Central memory CD8-positive, alpha-beta T cell (primary cell): ENCODE data around the gene SPSB4.

Experiments
- ATAC-seq: fragments of 150-1000 bp; cut with Tn5 transposase; replicated peaks from 2 replicates; pipeline ENCODE4 v1.10.0; 2022; ENCODE audit warnings: mild to moderate bottlenecking, moderate FRiP score, moderate number of reproducible peaks; ENCODE audit not compliant: poor library complexity, severe bottlenecking; ENCODE audit errors: extremely low read depth
- DNase-seq, 2 donors: peaks; one replicate each; pipeline ENCODE4 v3.0.0; 2021; ENCODE audit warnings: low spot score in 2 of 2
- H3K27ac Mint-ChIP-seq: one replicate; pipeline ENCODE4 v1.8.0; 2022; ENCODE audit warnings: low read depth, mild to moderate bottlenecking, moderate library complexity, mixed read lengths
- H3K27me3 Mint-ChIP-seq: one replicate; pipeline ENCODE4 v1.8.0; 2022; ENCODE audit warnings: mixed read lengths
- H3K36me3 Mint-ChIP-seq: one replicate; pipeline ENCODE4 v1.8.0; 2022; ENCODE audit warnings: mild to moderate bottlenecking, moderate library complexity, mixed read lengths; ENCODE audit not compliant: insufficient read depth
- H3K4me1 Mint-ChIP-seq: one replicate; pipeline ENCODE4 v1.8.0; 2022; ENCODE audit warnings: mixed read lengths
- H3K4me3 Mint-ChIP-seq: one replicate; pipeline ENCODE4 v1.8.0; 2022; ENCODE audit warnings: mild to moderate bottlenecking, moderate library complexity, mixed read lengths
- H3K9me3 Mint-ChIP-seq: one replicate; pipeline ENCODE4 v1.8.0; 2022; ENCODE audit warnings: mixed read lengths

The SPSB4 gene

GRCh38 chr3:141123677-141124410 is 72.7 kb downstream of the SPSB4 start:
- H3K36me3 Mint-ChIP-seq, result no peaks in the 10 kb centered on the region
- H3K4me3 Mint-ChIP-seq, result no peak overlapping the region

GRCh38 chr3:141124715-141125114 is 73.6 kb downstream of the SPSB4 start:
- no peak overlapping the region for H3K27ac Mint-ChIP-seq
- no peaks in the 10 kb centered on the region for H3K4me1 Mint-ChIP-seq
- H3K4me3 Mint-ChIP-seq, result no peak overlapping the region
- ATAC-seq (no peak), DNase-seq (no peak)
- H3K36me3 Mint-ChIP-seq, result no peaks in the 10 kb centered on the region
- H3K27me3 Mint-ChIP-seq, result peaks cover 70% of the 10 kb centered on the region
- H3K9me3 Mint-ChIP-seq, result no peaks in the 10 kb centered on the region

More at GRCh38 chr3:141123677-141124410, 72.7 kb downstream of the SPSB4 start:
- Mint-ChIP-seq H3K9me3 (no peaks in the 10 kb centered on the region), H3K4me1 (no peaks in the 10 kb centered on the region), H3K27ac (no peak overlapping the region), H3K27me3 (peaks cover 72% of the 10 kb centered on the region)
- ATAC-seq (no peak), DNase-seq (no peak)

- H3K4me1 Mint-ChIP-seq, result no peaks in the 10 kb centered on the region
- no peak for DNase-seq
- peaks cover 63% of the 10 kb centered on the region for H3K27me3 Mint-ChIP-seq
- no peaks in the 10 kb centered on the region for H3K9me3 Mint-ChIP-seq
- no peaks in the 10 kb centered on the region for H3K36me3 Mint-ChIP-seq
- H3K27ac Mint-ChIP-seq, result no peak overlapping the region
- ATAC-seq, result no peak
- no peak overlapping the region for H3K4me3 Mint-ChIP-seq
Measured at GRCh38 chr3:141125351-141125750, 74.2 kb downstream of the SPSB4 start.

GRCh38 chr3:141126661-141127343 is 75.7 kb downstream of the SPSB4 start:
- Mint-ChIP-seq H3K36me3 (no peaks in the 10 kb centered on the region), H3K27me3 (peaks cover 54% of the 10 kb centered on the region), H3K4me1 (no peaks in the 10 kb centered on the region), H3K27ac (no peak overlapping the region), H3K4me3 (no peak overlapping the region), H3K9me3 (no peaks in the 10 kb centered on the region)
- no peak for ATAC-seq
- DNase-seq, result no peak

GRCh38 chr3:141127344-141128125 is 76.4 kb downstream of the SPSB4 start:
- H3K27me3 Mint-ChIP-seq, result peaks cover 49% of the 10 kb centered on the region
- no peak overlapping the region for H3K27ac Mint-ChIP-seq
- no peak for ATAC-seq
- no peaks in the 10 kb centered on the region for H3K4me1 Mint-ChIP-seq
- H3K36me3 Mint-ChIP-seq, result no peaks in the 10 kb centered on the region
- no peak for DNase-seq
- no peak overlapping the region for H3K4me3 Mint-ChIP-seq
- H3K9me3 Mint-ChIP-seq, result no peaks in the 10 kb centered on the region

- Mint-ChIP-seq H3K27ac (no peak overlapping the region), H3K4me3 (no peak overlapping the region), H3K27me3 (peaks cover 42% of the 10 kb centered on the region), H3K4me1 (no peaks in the 10 kb centered on the region), H3K36me3 (no peaks in the 10 kb centered on the region), H3K9me3 (no peaks in the 10 kb centered on the region)
- DNase-seq, result no peak
- ATAC-seq, result no peak
Measured at GRCh38 chr3:141128126-141128777, 77.1 kb downstream of the SPSB4 start.

GRCh38 chr3:141129049-141129448 is 77.9 kb downstream of the SPSB4 start:
- Mint-ChIP-seq H3K4me1 (no peaks in the 10 kb centered on the region), H3K9me3 (no peaks in the 10 kb centered on the region), H3K27me3 (peaks cover 34% of the 10 kb centered on the region)

GRCh38 chr3:141129541-141130011 is 78.4 kb downstream of the SPSB4 start:
- Mint-ChIP-seq H3K4me1 (no peaks in the 10 kb centered on the region), H3K9me3 (no peaks in the 10 kb centered on the region), H3K36me3 (no peaks in the 10 kb centered on the region), H3K4me3 (no peak overlapping the region), H3K27me3 (peaks cover 29% of the 10 kb centered on the region), H3K27ac (no peak overlapping the region)
- ATAC-seq (no peak), DNase-seq (no peak)

More at GRCh38 chr3:141129049-141129448, 77.9 kb downstream of the SPSB4 start:
- no peaks in the 10 kb centered on the region for H3K36me3 Mint-ChIP-seq
- H3K27ac Mint-ChIP-seq, result no peak overlapping the region
- ATAC-seq, result no peak
- no peak for DNase-seq
- no peak overlapping the region for H3K4me3 Mint-ChIP-seq

GRCh38 chr3:141143517-141143916 is 92.4 kb downstream of the SPSB4 start:
- Mint-ChIP-seq H3K4me3 (no peak overlapping the region), H3K27ac (no peak overlapping the region), H3K9me3 (peaks cover 17% of the 10 kb centered on the region), H3K27me3 (peaks cover 73% of the 10 kb centered on the region), H3K4me1 (no peaks in the 10 kb centered on the region), H3K36me3 (peaks cover 2% of the 10 kb centered on the region)
- no peak for DNase-seq
- no peak for ATAC-seq

GRCh38 chr3:141146979-141147470 is 95.9 kb downstream of the SPSB4 start:
- peaks cover 71% of the 10 kb centered on the region for H3K27me3 Mint-ChIP-seq

GRCh38 chr3:141147657-141148056 is 96.5 kb downstream of the SPSB4 start:
- no peaks in the 10 kb centered on the region for H3K4me1 Mint-ChIP-seq
- H3K27ac Mint-ChIP-seq, result no peak overlapping the region
- H3K27me3 Mint-ChIP-seq, result peaks cover 64% of the 10 kb centered on the region
- no peak for ATAC-seq
- H3K4me3 Mint-ChIP-seq, result no peak overlapping the region
- no peak for DNase-seq
- peaks cover 6% of the 10 kb centered on the region for H3K9me3 Mint-ChIP-seq
- peaks cover 2% of the 10 kb centered on the region for H3K36me3 Mint-ChIP-seq

More at GRCh38 chr3:141146979-141147470, 95.9 kb downstream of the SPSB4 start:
- Mint-ChIP-seq H3K4me3 (no peak overlapping the region), H3K9me3 (peaks cover 11% of the 10 kb centered on the region), H3K27ac (no peak overlapping the region), H3K4me1 (no peaks in the 10 kb centered on the region), H3K36me3 (peaks cover 2% of the 10 kb centered on the region)
- no peak for ATAC-seq
- no peak for DNase-seq

GRCh38 chr3:141148169-141148568 is 97.0 kb downstream of the SPSB4 start:
- no peak overlapping the region for H3K27ac Mint-ChIP-seq
- no peak for ATAC-seq
- no peak for DNase-seq
- H3K36me3 Mint-ChIP-seq, result peaks cover 2% of the 10 kb centered on the region
- no peaks in the 10 kb centered on the region for H3K4me1 Mint-ChIP-seq
- H3K4me3 Mint-ChIP-seq, result no peak overlapping the region
- peaks cover 2% of the 10 kb centered on the region for H3K9me3 Mint-ChIP-seq
- peaks cover 59% of the 10 kb centered on the region for H3K27me3 Mint-ChIP-seq
